8988T (cell line): Measurements from ENCODE around the gene CLPSL1.

ENCODE experiments used
- DNase-seq: peaks from one replicate; pipeline ENCODE4 v3.0.0; 2011

CLPSL1 gene

GRCh38 chr6:35759426-35759825 is 21.4 kb upstream of the CLPSL1 start:
- DNase-seq: no peak

GRCh38 chr6:35765739-35766138 is 15.1 kb upstream of the CLPSL1 start:
- no peak for DNase-seq

GRCh38 chr6:35769211-35769610 is 11.6 kb upstream of the CLPSL1 start:
- no peak for DNase-seq

- DNase-seq: no peak
Observed at GRCh38 chr6:35771343-35771627, 9.5 kb upstream of the CLPSL1 start.

GRCh38 chr6:35774116-35774794 is 6.6 kb upstream of the CLPSL1 start:
- DNase-seq: no peak

- no peak for DNase-seq
Observed at GRCh38 chr6:35775031-35775430, 5.8 kb upstream of the CLPSL1 start.

GRCh38 chr6:35776364-35777215 is 4.2 kb upstream of the CLPSL1 start, which contains the start of gene CLPSL2:
TSS of gene CLPSL2 (plus strand) at chr6:35776598. CDS start at chr6:35776619, 21 bp downstream.
- DNase-seq: peak; percentile 63

GRCh38 chr6:35777356-35778102 is 3.3 kb upstream of the CLPSL1 start:
- no peak for DNase-seq

- no peak for DNase-seq
Observed at GRCh38 chr6:35778437-35778836, 2.4 kb upstream of the CLPSL1 start.

- DNase-seq: no peak
Observed at GRCh38 chr6:35781290-35781689, 471 bp downstream of the CLPSL1 start.

GRCh38 chr6:35782424-35782823 is 1.6 kb downstream of the CLPSL1 start:
- DNase-seq: no peak

- DNase-seq: no peak
Observed at GRCh38 chr6:35784200-35784599, 3.4 kb downstream of the CLPSL1 start.

- no peak for DNase-seq
Observed at GRCh38 chr6:35786272-35786671, 5.5 kb downstream of the CLPSL1 start.

- no peak for DNase-seq
Observed at GRCh38 chr6:35786810-35787209, 6.0 kb downstream of the CLPSL1 start.

GRCh38 chr6:35787266-35788218 is 6.7 kb downstream of the CLPSL1 start:
- no peak for DNase-seq

GRCh38 chr6:35788423-35788982 is 7.7 kb downstream of the CLPSL1 start:
- DNase-seq: no peak

GRCh38 chr6:35790683-35791082 is 9.9 kb downstream of the CLPSL1 start:
- DNase-seq: no peak

- DNase-seq: no peak
Observed at GRCh38 chr6:35794536-35795452, 14.0 kb downstream of the CLPSL1 start.

- no peak for DNase-seq
Observed at GRCh38 chr6:35795453-35796071, 14.7 kb downstream of the CLPSL1 start.

GRCh38 chr6:35796236-35796635 is 15.4 kb downstream of the CLPSL1 start:
- DNase-seq: no peak
